Endodermal cell (in vitro differentiated cells): ENCODE results near the gene PXDN. TPM values are rescaled to one million over a fixed set of nuclear protein-coding genes. Genes with fewer than 3 reads are reported as not detected.

ENCODE experiments used
- DNase-seq: peaks from one replicate; pipeline ENCODE4 v3.0.0-alpha.2; 2017
- H3K27ac ChIP-seq: 2 replicates; pipeline ENCODE4 v1.5.1; 2013; ENCODE audit warnings: mild to moderate bottlenecking, low read depth, low read length, moderate library complexity
- H3K27me3 ChIP-seq: 2 replicates; pipeline ENCODE4 v1.6.1; 2013; ENCODE audit warnings: mild to moderate bottlenecking, low read length, moderate library complexity; ENCODE audit not compliant: insufficient read depth, control insufficient read depth, poor library complexity, severe bottlenecking
- H3K36me3 ChIP-seq: 2 replicates; pipeline ENCODE4 v1.7.0; 2013; ENCODE audit warnings: mild to moderate bottlenecking, low read length, moderate library complexity; ENCODE audit not compliant: control insufficient read depth, insufficient read depth
- H3K4me1 ChIP-seq: one replicate; pipeline ENCODE4 v1.7.0; 2013; ENCODE audit warnings: low read length; ENCODE audit not compliant: control insufficient read depth, insufficient read depth
- H3K4me3 ChIP-seq: 2 replicates; pipeline ENCODE4 v1.5.1; 2013; ENCODE audit warnings: mild to moderate bottlenecking, low read length, moderate library complexity
- H3K9ac ChIP-seq: 2 replicates; pipeline ENCODE4 v1.6.1; 2013; ENCODE audit warnings: mild to moderate bottlenecking, low read length, moderate library complexity; ENCODE audit not compliant: poor library complexity, severe bottlenecking; ENCODE audit errors: extremely low read depth
- H3K9me3 ChIP-seq: 2 replicates; pipeline ENCODE4 v1.6.1; 2013; ENCODE audit warnings: mild to moderate bottlenecking, low read length, moderate library complexity; ENCODE audit not compliant: control insufficient read depth
- H3K27ac Mint-ChIP-seq: 2 replicates; pipeline ENCODE4 v1.8.0; 2020; ENCODE audit warnings: mixed read lengths
- H3K27me3 Mint-ChIP-seq: 2 replicates; pipeline ENCODE4 v1.8.0; 2021; ENCODE audit warnings: mild to moderate bottlenecking, mixed read lengths; ENCODE audit not compliant: insufficient read depth
- H3K36me3 Mint-ChIP-seq: 2 replicates; pipeline ENCODE4 v1.8.0; 2020; ENCODE audit warnings: low read depth, mixed read lengths
- H3K4me1 Mint-ChIP-seq: 2 replicates; pipeline ENCODE4 v1.8.0; 2020; ENCODE audit warnings: mixed read lengths
- H3K4me3 Mint-ChIP-seq: 2 replicates; pipeline ENCODE4 v1.8.0; 2020; ENCODE audit warnings: mild to moderate bottlenecking, moderate library complexity, mixed read lengths
- H3K9me3 Mint-ChIP-seq: 2 replicates; pipeline ENCODE4 v1.8.0; 2020; ENCODE audit warnings: mild to moderate bottlenecking, mixed read lengths
- WGBS, 2 experiments: methylation state at CpG; one replicate each; pipeline versions ENCODE4 v1.1.5 to v1.1.7; 2013; ENCODE audit warnings: missing lambda C conversion rate in 2 of 2, mixed read lengths in 1 of 2; ENCODE audit not compliant: insufficient coverage in 1 of 2, insufficient read length in 1 of 2; 5-methylcytosine and 5-hydroxymethylcytosine counted together
- total RNA-seq, 2 donors: library from RNA; stranded (reverse); fragmentation: NEBNext Ultra II Directional in 1 of 2; extraction: Animal tissue kit (Norgen Biotek cat#: 25700) in 1 of 2; gene quantifications; 2 replicates in 1 of 2; 3 replicates in 1 of 2; pipeline ENCODE4 v1.2.1, GENCODE V29; 2021
- TF ChIP-seq, protein P1 (sequence below): fragments of 200-600 bp; sonication (generic); conservative IDR thresholded peaks from 2 replicates; pipeline ENCODE4 v1.5.0; 2021; ENCODE audit warnings: antibody characterized with exemption, mild to moderate bottlenecking

PXDN gene
- total RNA-seq, 2 donors from 2014 or later = 212 to 247 TPM

DNA sequence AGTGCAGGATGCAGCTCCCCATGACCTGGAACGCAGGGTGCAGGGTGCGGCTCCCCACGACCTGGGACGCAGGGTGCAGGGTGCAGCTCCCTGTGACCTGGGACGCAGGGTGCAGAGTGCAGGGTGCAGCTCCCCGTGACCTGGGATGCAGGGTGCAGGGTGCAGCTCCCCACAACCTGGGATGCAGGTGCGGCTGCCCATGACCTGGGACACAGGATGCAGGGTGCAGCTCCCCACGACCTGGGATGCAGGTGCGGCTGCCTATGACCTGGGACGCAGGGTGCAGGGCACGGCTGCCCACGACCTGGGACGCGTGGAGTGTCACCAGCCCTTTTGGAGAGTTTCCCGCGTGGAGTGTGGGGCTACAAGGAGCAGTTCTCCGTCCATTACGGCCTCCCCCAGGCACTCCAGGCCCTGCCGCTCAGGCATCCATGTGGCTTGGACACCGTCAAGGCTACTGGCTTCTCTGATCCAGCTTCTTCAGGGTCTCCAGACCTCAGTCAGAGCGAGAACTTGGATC is 38.7 kb downstream of the PXDN start:
- peaks cover 6% of the 10 kb centered on the region for H3K36me3 Mint-ChIP-seq
- H3K4me1 Mint-ChIP-seq = peaks cover 46% of the 10 kb centered on the region
- DNase-seq = peak; percentile 38
- no peak overlapping the region for H3K27ac ChIP-seq
- no peaks in the 10 kb centered on the region for H3K9me3 ChIP-seq
- no peak overlapping the region for H3K4me3 ChIP-seq
- TF ChIP-seq, protein P1, sequence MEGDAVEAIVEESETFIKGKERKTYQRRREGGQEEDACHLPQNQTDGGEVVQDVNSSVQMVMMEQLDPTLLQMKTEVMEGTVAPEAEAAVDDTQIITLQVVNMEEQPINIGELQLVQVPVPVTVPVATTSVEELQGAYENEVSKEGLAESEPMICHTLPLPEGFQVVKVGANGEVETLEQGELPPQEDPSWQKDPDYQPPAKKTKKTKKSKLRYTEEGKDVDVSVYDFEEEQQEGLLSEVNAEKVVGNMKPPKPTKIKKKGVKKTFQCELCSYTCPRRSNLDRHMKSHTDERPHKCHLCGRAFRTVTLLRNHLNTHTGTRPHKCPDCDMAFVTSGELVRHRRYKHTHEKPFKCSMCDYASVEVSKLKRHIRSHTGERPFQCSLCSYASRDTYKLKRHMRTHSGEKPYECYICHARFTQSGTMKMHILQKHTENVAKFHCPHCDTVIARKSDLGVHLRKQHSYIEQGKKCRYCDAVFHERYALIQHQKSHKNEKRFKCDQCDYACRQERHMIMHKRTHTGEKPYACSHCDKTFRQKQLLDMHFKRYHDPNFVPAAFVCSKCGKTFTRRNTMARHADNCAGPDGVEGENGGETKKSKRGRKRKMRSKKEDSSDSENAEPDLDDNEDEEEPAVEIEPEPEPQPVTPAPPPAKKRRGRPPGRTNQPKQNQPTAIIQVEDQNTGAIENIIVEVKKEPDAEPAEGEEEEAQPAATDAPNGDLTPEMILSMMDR = no peak
- no peak overlapping the region for H3K9ac ChIP-seq
- H3K36me3 ChIP-seq = no peaks in the 10 kb centered on the region
- H3K27me3 Mint-ChIP-seq = no peaks in the 10 kb centered on the region
- no peaks in the 10 kb centered on the region for H3K9me3 Mint-ChIP-seq
- WGBS, 2 experiments = 94 to 97% methylated on average over 16 to 21 of the region's 21 CpGs
- no peak overlapping the region for H3K4me3 Mint-ChIP-seq
- no peaks in the 10 kb centered on the region for H3K27me3 ChIP-seq
- H3K4me1 ChIP-seq = peaks cover 32% of the 10 kb centered on the region
- H3K27ac Mint-ChIP-seq = no peak overlapping the region

DNA sequence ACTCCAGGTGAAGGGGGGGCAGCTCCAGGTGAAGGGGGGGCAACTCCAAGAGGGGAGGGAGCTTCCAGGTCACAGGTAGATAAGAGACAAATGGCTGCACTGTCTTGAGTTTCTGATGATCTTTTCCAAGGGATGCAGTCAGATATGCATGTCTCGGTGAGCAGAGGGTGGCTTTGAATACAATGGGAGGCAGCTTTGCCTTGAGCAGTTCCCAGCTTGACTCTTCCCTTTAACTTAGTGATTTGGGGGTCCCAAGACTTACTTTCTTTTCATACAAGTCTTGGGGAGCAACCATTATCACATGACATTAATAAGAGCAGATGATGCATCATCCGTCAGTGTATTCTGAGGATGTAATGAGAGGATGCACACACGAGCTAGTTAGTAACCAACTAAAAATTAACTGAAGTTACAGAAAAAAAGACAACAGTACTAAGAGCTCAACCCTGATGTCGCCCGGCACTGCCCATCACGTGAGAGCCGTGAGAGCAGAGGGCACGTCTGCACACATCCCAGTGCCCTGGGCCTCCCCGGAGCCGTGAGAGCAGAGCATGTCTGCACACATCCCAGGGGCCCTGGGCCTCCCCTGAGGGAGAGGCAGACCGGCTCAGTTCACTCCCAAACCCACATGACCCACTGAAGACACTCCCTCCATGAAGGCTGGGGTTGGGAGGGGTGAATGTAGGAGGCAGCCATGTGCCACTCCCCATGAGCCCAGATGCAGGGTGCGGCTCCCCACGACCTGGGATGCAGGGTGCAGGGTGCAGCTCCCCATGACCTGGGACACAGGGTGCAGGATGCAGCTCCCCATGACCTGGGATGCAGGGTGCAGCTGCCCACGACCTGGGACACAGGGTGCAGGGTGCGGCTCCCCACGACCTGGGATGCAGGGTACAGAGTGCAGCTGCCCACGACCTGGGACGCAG is 39.4 kb downstream of the PXDN start:
- DNase-seq = peak; percentile 47
- H3K4me1 Mint-ChIP-seq = peaks cover 46% of the 10 kb centered on the region
- TF ChIP-seq, protein P1 = no peak
- H3K27ac Mint-ChIP-seq = peak overlapping the region; percentile 64
- no peak overlapping the region for H3K4me3 Mint-ChIP-seq
- Histone ChIP-seq H3K4me1 (peaks cover 32% of the 10 kb centered on the region), H3K9me3 (no peaks in the 10 kb centered on the region), H3K4me3 (no peak overlapping the region), H3K36me3 (no peaks in the 10 kb centered on the region), H3K27me3 (no peaks in the 10 kb centered on the region), H3K27ac (no peak overlapping the region), H3K9ac (no peak overlapping the region)
- 87 to 94% methylated on average over 13 to 18 of the region's 18 CpGs for WGBS, 2 experiments
- H3K27me3 Mint-ChIP-seq = no peaks in the 10 kb centered on the region
- H3K9me3 Mint-ChIP-seq = no peaks in the 10 kb centered on the region
- H3K36me3 Mint-ChIP-seq = peaks cover 6% of the 10 kb centered on the region

DNA sequence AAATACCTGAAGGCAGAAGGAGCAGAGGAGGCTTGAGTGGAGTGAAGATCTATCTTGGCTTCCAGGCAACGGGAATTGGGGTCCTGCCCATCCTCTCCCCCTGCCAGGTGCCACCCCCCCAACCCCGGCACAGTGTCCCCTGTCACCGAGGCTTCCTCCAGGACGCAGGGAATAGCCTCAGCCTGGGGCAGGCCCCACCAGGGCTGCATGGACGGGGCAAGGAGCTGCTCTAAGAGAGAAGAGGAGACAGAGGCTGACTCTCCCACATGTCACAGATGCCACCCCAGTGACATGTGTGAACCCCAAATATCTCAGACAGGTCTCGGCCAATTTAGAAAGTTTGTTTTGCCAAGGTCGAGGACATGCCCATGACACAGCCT is 42.1 kb downstream of the PXDN start:
- 90 to 92% methylated on average over 3 to 7 of the region's 7 CpGs for WGBS, 2 experiments
- H3K27ac Mint-ChIP-seq = peak overlapping the region; percentile 64
- H3K9me3 Mint-ChIP-seq = no peaks in the 10 kb centered on the region
- Histone ChIP-seq H3K9me3 (no peaks in the 10 kb centered on the region), H3K4me1 (peaks cover 16% of the 10 kb centered on the region), H3K27ac (no peak overlapping the region), H3K27me3 (no peaks in the 10 kb centered on the region), H3K36me3 (no peaks in the 10 kb centered on the region), H3K4me3 (no peak overlapping the region), H3K9ac (no peak overlapping the region)
- no peaks in the 10 kb centered on the region for H3K27me3 Mint-ChIP-seq
- TF ChIP-seq, protein P1 = no peak
- peaks cover 40% of the 10 kb centered on the region for H3K4me1 Mint-ChIP-seq
- H3K4me3 Mint-ChIP-seq = no peak overlapping the region
- peaks cover 6% of the 10 kb centered on the region for H3K36me3 Mint-ChIP-seq
- DNase-seq = no peak
